Measurements from ENCODE around the gene JPH2.
"Not testable (repeated sequence)": the region's sequence is repeated elsewhere in the genome, so short reads cannot be mapped to it uniquely, and the experiment has no call there.

Gene JPH2

DNA sequence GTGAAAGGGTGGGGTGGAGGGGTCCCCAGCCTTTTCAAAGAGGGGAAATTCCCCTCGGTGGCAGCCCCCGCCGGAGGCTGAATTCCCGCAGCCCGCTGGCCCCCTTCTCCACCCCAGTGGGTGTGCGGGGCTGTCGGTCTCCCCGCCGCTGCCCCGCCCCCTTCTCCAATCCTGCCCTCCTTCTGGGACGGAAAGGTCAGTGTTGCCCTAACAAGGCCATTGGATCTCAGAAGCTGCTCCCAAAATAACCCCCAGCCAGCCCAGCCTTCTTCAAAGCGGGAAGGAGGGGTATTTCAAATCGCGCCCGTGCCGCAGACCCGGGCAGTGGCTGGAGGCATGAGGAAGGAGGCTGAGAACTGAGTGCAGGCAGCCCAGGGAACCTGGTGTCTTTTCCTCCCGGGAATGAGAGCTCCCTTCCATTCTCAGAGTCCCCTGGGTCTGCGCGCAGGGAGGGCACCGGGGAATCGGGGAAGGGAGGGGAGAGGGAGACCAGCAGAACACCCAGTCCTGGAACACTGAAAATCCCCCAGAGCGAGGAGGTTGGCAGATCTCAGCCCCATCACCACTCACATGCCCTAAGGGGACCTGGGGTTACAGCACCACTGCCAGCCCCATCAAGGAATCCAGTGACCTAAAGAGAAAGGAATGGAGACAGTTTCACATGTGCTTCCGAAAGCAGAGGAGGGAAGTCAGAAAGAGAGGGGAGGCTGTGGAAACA lies at the start of gene JPH2:
JPH2 (minus strand) TSS at position 135 of the 718 bp plus-strand sequence. CDS start 483 bp downstream, outside the sequence.
- DNase-seq = no peak

DNA sequence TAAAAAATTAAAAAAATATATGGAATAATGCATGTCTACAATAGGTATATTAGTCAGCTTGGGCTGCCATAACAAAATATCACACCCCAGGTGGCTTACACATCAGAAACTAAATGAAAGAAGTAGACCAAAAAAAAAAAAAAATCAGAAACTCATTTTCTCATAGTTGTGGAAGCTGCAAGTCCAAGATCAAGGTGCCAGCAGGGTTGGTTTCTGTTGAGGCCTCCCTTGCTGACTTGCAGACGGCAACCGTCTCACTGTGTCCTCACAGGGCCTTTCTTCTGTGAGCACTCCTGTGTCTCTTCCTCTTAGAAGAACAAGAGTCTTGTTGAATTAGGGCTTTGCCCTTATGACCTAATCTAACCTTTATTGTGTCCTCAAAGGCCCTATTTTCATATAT lies 48.7 kb upstream of the JPH2 start:
- DNase-seq = no peak

DNA sequence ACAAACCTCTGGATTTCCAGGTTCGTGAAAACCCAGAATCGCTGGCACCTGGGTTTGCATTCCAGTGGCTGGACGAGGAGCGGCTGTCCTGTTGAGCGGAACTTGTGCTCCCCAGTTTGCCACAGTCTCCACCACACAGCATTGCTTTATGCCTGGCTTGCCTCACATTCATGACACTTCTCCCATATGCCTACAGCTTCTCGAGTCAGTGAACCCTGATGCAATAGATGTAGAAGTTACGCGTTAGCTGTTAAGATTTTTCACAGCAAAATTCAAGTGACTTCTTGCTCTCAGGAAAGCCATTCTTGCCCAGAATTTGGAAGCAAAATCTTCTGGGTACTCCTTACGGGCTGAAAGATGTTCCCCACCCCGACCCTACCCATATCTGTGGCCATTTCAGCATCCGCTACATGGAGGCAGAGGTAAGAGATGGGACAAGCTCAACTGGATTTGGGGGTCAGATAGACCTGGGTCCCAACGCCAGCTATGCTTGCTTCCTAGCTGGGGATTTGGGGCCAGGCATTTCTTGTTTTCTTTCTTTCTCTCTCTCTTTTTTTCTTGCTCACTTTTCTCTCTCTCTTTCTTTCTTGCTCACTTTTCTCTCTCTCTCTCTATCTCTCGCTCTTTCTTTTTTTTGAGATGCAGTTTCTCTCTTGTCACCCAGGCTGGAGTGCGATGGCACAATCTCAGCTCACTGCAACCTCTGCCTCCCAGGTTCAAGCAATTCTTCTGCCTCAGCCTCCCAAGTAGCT lies 47.8 kb upstream of the JPH2 start:
- no peak for DNase-seq

DNA sequence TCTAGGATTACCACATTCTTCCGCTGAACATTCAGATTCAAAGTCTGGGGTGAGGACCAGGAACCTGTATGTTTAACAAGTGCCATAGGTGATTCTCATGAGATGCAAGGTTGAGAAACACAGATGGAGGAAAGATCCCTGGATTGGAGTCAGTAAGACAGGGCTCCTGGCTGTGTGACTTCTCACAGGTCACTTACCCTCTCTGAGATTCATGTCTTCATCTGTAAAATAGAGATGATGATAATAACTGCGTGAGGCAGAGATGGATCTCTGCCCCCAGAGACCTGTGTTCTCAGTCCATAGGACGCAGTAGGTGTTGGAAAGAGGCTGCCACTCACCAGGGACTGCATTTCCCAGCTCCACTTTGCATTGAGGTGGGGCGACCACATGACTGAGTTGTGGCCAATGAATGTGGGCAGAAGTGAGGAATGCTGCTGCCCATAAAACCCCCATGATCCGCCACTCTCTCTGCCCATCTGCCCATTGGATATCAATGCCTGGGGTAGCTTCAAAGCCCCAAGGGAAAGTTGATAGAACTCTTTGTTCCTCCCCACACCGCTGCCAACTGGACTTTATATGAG lies 46.5 kb upstream of the JPH2 start:
- no peak for DNase-seq

DNA sequence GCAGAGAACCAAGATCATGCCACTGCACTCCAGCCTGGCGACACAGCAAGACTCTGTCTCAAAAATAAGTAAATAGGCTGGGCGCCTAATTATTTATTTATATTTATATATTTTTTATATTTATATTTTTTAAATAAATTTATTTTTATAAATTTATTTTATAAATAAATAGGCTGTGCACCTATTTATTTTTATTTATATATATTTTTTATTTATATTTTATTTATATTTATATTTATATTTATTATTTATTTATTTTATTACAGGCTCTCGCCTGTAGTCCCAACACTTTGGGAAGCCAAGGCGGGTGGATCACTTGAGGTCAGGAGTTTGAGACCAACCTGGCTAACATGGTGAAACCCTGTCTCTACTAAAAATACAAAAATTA lies 45.5 kb upstream of the JPH2 start:
- DNase-seq = not testable (repeated sequence)

DNA sequence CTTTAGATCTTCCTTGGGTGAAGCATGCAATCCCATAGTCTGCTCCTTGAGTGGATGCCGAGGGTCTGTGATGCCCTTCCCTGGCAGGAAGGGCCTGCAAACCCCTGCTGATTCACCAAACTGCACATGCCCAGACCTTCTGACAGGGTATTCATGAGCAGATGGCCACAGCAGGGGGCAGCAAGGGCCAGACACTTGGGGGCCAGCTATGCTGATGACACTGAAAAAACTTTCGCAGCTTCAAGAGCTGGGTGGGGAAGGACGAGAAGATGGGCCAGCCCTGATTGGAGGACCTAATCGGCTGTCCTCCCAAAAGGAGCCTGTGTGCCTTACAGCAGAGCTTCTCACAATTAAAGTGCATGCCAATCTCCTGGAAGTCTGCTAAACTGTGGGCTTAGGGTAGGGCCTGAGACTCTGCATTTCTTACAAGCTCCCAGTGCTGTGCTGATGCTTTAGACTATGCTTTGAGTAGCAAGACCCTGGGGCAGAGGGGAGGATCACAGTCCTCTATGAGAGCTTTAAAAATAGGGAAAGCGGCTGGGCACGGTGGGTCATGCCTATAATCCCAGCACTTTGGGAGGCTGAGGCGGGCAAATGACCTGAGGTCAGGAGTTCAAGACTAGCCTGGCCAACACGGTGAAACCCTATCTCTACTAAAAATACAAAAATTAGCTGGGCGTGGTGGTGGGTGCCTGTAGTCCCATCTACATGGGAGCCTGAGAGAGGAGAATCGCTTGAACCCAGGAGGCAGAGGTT lies 44.9 kb upstream of the JPH2 start:
- no peak for DNase-seq

DNA sequence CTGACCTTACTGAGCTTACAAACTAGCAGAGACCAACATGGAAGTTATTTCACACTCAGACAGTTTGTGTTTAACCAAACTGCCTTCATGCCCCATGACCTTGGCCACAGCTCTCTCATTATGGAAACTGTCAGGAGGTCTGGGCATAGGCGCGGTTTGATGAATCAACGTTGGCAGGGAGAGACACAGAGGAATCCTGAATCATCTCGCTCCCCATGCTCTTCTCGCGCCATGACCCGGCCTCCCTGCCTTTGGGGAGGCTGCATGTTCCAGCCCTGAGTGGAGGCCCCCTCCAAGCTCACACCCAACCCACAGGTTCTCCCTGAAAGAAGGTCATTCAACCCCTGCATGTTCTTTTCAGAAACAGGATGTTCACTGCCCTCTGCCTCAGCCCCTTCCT lies 44.2 kb upstream of the JPH2 start:
- no peak for DNase-seq

DNA sequence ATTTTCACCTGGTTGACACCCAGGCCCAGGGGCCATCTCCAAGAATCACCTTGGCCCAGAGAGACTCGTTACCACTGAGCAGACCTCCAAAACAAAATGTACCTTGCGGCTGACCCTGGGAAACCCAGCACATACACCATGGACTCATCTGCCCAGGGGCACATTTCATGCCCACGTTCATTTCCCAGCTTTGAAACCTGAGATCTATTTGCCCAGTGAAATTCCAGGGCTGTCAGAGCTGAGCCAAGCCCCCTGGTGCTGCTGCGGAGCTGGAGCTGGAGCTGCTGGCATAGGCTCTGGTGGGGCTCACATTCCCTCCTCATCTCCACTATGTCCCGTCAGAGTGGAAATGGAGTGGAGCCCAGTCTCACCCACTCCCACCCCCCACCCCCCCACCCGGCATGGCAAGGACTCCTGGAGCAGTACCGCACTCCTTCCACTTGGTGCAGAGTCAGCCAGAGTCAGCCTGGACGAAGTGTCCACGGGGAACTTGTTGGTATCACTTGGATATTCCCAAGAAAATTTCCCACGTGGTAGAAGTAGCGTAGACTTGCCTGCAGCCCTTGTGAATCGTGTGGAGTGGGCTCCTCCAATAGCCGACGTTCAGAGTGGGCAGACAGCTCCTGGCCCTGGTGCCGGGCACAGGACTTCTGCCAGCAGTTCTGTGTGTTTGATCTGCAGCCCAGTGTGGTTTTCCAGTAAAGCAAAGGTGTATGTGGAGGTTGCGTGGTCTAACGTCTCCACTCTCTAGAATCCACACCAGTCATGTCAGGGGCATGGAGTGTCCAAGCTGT lies 41.7 kb upstream of the JPH2 start:
- no peak for DNase-seq

DNA sequence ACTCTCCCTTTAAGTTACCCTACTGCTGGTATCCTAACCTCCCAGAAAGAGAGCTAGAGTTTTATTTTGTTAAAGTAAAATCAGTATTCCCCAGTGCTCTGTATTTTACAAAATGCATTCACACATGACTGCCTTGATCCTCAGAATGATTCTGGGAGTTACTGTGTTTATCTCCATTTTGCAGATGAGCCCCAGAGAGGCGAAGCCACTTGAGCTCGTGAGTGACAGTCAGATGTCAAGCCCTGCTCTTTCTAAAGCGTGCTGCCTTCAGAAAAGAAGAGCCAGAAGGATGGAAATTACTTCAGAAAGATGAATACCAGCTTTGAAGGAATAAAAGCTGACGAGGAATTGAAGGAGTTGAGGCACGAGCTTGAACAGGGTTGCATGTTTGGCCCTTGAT lies 37.6 kb upstream of the JPH2 start:
- DNase-seq = no peak

DNA sequence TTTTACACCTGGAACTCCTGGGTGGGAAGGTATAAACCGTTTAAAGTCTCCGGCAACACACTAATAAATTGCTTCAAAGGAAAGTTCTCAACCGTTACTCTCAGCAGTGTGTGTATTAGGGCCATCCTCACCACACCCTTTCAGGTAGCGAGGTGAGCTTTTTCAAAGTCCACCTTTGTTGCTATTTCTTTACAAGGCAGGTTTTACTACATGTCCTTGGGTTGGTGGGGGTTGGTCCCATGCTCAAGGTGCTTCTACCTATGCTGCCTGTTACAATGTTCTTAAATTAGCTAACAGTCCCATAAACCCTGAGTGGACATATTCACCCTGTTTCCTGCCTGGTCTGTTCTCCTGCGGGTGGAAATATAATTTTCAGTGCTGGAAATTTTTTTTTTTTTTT lies 36.7 kb upstream of the JPH2 start:
- no peak for DNase-seq

DNA sequence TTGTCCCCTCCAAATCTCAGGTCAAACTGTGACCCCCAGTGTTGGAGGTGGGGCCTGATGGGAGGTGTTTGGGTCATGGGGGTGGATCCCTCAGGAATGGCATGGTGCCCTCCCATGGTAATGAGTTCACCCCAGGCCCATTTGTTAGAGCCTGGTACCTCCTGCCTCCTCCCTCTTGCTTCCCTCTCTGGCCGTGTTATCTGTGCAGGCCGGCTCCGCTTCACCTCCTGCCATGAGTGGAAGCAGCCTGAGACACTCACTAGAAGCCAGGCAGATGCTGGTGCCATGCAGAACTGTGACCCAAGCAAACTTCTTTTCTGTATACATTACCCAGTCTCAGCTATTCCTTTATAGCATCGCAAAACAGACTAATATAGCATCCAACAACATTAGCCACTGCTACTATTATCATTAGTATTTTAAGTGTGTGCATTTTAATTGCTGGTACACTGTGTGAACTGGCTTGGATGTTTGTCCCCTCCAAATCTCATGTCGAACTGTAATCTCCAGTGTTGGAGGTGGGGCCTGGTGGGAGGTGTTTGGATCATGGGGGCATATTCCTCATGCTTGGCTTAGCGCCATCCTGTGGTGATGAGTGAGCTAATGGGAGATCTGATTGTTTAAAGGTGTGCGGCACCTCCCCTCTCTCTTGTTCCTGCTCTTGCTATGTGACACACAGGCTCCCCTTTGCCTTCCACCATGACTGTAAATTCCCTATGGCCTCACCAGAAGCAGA lies 35.8 kb upstream of the JPH2 start:
- no peak for DNase-seq

DNA sequence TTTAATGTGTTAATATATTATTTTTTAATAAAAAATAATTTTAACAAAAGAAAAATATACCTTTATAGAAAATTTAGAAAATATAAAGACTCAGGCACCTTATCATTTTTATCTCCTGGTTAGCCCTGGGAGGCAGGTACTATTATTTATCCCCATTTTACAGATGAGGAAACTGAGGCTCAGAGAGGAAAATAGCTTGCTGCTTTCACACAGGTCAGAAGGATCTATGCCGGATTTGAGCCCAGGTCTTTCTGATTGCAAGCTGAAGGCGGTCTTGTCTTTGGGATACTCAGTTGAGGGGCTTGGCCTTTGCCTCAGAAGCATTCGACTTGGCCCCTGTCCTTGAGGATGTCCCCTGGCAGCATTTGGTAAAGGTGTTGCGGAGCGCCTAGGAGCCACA lies 35.0 kb upstream of the JPH2 start:
- DNase-seq = no peak

DNA sequence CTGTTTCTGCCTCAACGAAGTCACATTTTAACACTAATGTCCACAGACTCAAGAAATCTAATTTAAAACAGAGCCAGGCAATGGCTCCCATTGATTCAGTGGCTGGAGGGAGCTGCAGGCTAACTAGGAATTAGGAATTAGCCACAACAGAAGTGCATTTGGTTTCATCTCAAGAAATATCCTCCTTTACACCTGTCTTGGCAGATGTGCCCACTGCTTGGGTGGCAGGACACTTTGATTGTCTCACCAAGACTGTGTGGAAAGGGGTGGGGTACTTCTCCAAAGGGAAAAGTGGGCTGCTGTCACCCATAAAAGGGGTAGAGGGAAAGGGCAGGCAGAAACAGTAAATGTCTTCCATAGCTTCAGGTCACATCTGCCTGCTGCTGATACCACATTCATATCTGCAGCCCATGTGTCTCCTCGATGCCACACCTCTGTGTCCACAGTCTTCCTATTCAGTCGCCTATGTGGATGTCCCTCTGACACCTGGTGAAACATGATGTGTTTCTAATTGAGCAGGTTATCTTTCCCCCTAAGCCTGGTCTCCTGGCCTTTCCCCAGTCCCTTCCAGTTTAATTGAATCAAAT lies 34.5 kb upstream of the JPH2 start:
- DNase-seq = no peak

DNA sequence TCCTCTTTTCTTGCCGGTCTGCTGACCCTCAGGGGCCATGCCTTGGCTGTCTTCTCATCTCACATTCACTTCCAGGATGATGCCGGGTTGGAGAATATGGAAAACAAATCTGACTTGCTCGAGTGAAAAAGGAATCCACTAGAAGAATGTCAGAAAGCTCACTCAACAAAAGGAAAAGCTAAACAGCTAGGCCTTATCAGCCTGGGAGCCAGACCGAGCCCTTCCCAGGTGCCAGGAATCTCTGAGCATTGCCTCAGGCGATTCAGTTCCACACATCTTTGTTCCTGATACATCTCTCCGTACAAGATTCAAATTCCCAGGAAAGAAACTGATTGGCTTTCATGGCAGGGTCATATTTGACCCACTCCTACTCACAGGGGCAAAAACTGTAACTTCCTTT lies 32.8 kb upstream of the JPH2 start:
- DNase-seq = no peak

DNA sequence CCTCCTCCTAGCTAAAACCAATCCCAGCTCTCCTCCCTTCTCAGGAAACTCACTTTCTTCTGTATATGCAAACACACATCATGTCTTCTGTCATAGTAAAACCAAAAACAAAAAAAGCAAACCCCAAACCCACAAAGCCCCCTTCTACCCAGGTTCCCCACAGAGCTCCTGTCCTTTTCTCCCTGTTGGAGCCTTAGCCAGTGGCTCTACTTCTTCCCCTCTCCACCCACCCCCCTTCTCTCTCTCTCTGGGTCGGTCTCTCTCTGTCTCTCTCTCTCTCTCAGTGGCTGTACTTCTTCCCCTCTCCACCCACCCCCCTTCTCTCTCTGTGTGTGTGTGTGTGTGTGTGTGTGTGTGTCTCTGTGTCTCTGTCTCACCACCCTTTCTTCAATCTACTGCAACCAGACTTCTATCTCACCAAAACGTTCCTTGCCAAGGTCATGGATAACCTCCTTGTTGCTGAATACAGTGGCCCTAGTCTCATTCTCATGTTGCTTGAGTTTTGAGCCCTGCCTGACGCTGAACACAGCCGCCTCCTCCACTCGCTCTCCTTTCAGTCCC lies 32.3 kb upstream of the JPH2 start:
- no peak for DNase-seq

DNA sequence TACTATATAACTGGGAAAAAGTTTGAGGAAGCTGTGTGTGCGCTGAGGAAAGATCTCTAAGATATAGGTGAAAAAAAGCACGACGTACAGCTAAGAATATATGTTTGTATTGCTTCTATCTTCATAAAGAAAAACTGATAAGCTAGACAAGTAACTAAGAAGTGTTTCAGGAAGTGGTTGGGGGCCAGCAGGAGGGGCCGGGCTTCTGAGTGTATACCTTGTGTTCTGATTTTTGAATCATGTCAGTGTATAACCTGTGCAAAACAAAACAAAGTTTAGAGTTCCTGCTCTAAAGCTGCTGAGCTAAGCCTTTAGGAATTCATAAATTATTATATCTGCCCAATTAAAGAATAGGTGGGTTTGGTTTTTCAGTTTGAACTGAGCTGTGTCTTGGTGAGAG lies 31.5 kb upstream of the JPH2 start:
- DNase-seq = no peak

DNA sequence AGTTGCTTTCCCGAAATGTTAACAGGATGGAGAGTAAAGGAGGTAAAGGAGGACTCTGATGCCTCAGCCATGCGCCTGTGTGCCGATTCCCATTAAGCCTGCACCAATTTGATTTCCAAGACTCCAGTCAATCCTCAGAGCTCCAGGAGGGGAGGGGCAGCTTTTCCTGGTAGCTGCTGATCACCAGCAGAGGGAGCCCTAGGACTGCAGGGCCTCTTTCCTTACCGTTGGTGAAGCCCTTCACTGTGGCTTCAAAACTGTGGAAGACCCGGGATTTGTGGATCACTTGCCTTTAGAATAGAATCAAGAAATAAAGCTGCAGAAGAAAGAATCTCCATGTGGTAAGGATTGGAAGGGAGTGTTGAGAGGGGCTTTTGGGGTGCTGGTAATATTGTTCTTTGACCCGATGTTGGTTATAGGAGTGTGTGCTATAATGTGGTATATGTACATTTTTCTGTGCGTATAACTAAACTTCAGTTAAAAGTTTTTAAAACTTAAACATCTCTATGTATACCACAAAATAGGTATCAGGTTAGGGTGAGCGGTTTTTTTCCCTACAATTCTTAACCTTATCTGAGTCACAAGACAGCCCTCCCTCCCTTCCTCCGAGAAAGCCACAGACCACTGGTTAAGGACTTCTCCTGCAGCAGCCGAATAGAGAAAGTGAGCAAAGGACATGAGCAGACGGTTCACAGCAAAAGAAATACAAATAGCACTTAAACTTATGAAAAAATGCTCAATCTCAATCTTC lies 30.5 kb upstream of the JPH2 start:
- DNase-seq = peak; percentile 3

DNA sequence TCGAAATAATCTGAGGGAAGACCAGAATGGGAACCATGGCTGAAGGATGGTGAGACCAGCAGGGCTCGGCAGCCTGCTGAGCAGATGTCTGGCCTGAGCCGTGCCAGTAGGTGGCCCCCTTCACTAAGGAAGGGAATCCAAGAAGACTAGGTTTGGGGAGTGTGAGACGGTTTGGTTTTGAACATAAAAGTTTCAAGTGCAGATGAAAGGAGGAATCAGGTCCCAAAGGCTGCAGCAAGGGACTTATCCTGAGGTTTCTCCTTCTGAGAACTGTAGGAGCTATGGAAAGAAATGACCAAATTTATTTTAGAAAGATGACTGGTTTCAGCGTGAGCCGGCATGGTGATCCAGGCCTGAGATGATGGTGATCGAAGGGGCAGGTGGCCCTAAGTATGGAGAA lies 28.1 kb upstream of the JPH2 start:
- no peak for DNase-seq

DNA sequence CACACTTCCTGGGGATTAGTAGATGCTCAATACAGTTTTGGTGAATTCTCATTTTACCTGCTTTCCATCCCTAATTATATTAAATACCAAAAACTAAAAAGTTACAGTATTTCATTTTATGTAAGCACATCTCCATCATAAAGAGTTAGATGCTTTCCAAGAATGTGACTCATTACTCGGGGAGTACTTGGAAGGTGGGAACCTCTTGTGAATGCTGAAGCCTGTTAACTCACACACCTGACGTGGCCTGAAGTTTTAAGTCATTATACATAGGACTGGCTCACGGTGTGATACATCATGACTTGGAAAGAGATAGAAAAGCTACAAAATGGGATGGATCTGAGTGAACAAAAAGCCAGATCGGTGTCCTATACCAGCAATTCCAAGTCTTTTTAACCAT lies 25.8 kb upstream of the JPH2 start:
- DNase-seq = no peak
